GM12891 (cell line): ENCODE data around the gene PDE8A.

Experiments used
- DNase-seq: peaks from one replicate; pipeline ENCODE4 v3.0.0; 2011; ENCODE audit warnings: low spot score; ENCODE audit not compliant: insufficient read length
- FAIRE-seq: peaks from 2 replicates; lab custom pipeline; 2011; peaks lifted over from hg19 to GRCh38; lab: Jason Lieb, UNC
- PAX5 ChIP-seq: IDR thresholded peaks from 2 replicates; pipeline ENCODE4 v1.6.1; 2011; ENCODE audit warnings: low read length, moderate library complexity, mild to moderate bottlenecking; ENCODE audit not compliant: insufficient read depth, severe bottlenecking
- POLR2A ChIP-seq: IDR thresholded peaks from 2 replicates; pipeline ENCODE4 v1.6.1; 2011; ENCODE audit warnings: low read depth, low read length, control low read depth
- POLR2AphosphoS5 ChIP-seq: IDR thresholded peaks from 2 replicates; pipeline ENCODE4 v1.6.1; 2011; ENCODE audit warnings: low read depth, low read length, control low read depth
- POU2F2 ChIP-seq: IDR thresholded peaks from 2 replicates; pipeline ENCODE4 v1.6.1; 2011; ENCODE audit warnings: low read depth, mild to moderate bottlenecking, control low read depth, low read length, moderate library complexity
- SPI1 ChIP-seq: IDR thresholded peaks from 2 replicates; pipeline ENCODE4 v1.6.1; 2011; ENCODE audit warnings: low read depth, low read length, control low read depth
- TAF1 ChIP-seq: IDR thresholded peaks from 2 replicates; pipeline ENCODE4 v1.6.1; 2011; ENCODE audit warnings: low read depth, low read length, control low read depth

Gene PDE8A

GRCh38 chr15:85071061-85071460, 89.4 kb downstream of the PDE8A start:
- TF ChIP-seq TAF1, result no peak
- TF ChIP-seq POLR2A, result no peak
- TF ChIP-seq POLR2AphosphoS5, result no peak
- TF ChIP-seq POU2F2, result no peak
- TF ChIP-seq PAX5, result no peak
- no peak for TF ChIP-seq SPI1

GRCh38 chr15:85071504-85071903, 89.8 kb downstream of the PDE8A start:
- FAIRE-seq (no peak), DNase-seq (no peak)
- no peak for TF ChIP-seq POLR2A

More at GRCh38 chr15:85071061-85071460, 89.4 kb downstream of the PDE8A start:
- FAIRE-seq (no peak), DNase-seq (no peak)

- TF ChIP-seq POLR2AphosphoS5, result no peak
- TF ChIP-seq SPI1, result no peak
- TF ChIP-seq PAX5, result no peak
- TF ChIP-seq TAF1, result no peak
- no peak for TF ChIP-seq POLR2A
- no peak for TF ChIP-seq POU2F2
- DNase-seq, result no peak
- FAIRE-seq, result no peak
Observed at GRCh38 chr15:85072917-85073316, 91.3 kb downstream of the PDE8A start.

- FAIRE-seq (no peak), DNase-seq (no peak)
- no peak for TF ChIP-seq POLR2A
- no peak for TF ChIP-seq PAX5
- TF ChIP-seq TAF1, result no peak
- no peak for TF ChIP-seq POU2F2
- no peak for TF ChIP-seq SPI1
- TF ChIP-seq POLR2AphosphoS5, result no peak
Observed at GRCh38 chr15:85073556-85074194, 92.0 kb downstream of the PDE8A start.

- TF ChIP-seq POU2F2, result no peak
- TF ChIP-seq SPI1, result no peak
- no peak for TF ChIP-seq POLR2AphosphoS5
- no peak for TF ChIP-seq PAX5
- no peak for TF ChIP-seq POLR2A
- TF ChIP-seq TAF1, result no peak
- DNase-seq, result no peak
- no peak for FAIRE-seq
Observed at GRCh38 chr15:85086855-85087254, 105.2 kb downstream of the PDE8A start.

GRCh38 chr15:85088300-85088699, 106.6 kb downstream of the PDE8A start:
- TF ChIP-seq POLR2AphosphoS5, result no peak
- no peak for TF ChIP-seq TAF1
- no peak for TF ChIP-seq PAX5
- no peak for FAIRE-seq
- no peak for DNase-seq

- FAIRE-seq (no peak), DNase-seq (no peak)
- TF ChIP-seq POU2F2, result no peak
- no peak for TF ChIP-seq POLR2A
- no peak for TF ChIP-seq TAF1
- TF ChIP-seq POLR2AphosphoS5, result no peak
- TF ChIP-seq PAX5, result no peak
- TF ChIP-seq SPI1, result no peak
Observed at GRCh38 chr15:85089929-85090597, 108.4 kb downstream of the PDE8A start.

GRCh38 chr15:85091990-85092389, 110.3 kb downstream of the PDE8A start:
- no peak for FAIRE-seq
- TF ChIP-seq POU2F2 (no peak), TAF1 (no peak), POLR2A (no peak), POLR2AphosphoS5 (no peak), PAX5 (no peak), SPI1 (no peak)
- DNase-seq, result no peak

GRCh38 chr15:85094685-85095084, 113.0 kb downstream of the PDE8A start:
- DNase-seq, result no peak
- TF ChIP-seq POU2F2 (no peak), PAX5 (no peak), POLR2AphosphoS5 (no peak), POLR2A (no peak), TAF1 (no peak), SPI1 (no peak)
- FAIRE-seq, result no peak

GRCh38 chr15:85095566-85095965, 113.9 kb downstream of the PDE8A start:
- TF ChIP-seq TAF1 (no peak), POLR2AphosphoS5 (no peak), POLR2A (no peak), SPI1 (no peak), POU2F2 (no peak)
- DNase-seq, result no peak
- no peak for FAIRE-seq
